MV-4-11 (cell line): ENCODE data around the gene GCKR.
A peak's percentile ranks its signal among the peaks of the same experiment; 100 is the strongest.

ENCODE experiments used
- DNase-seq: peaks from one replicate; lab custom pipeline; 2025; lab: John Stamatoyannopoulos, UW

Gene GCKR

GRCh38 chr2:27496357-27497287, at the start of gene GCKR:
GCKR (plus strand) TSS chr2:27496839; CDS start chr2:27496905, 66 bp downstream.
- DNase-seq, result peak; percentile 27

- DNase-seq, result no peak
Measured at GRCh38 chr2:27448381-27448780, 48.3 kb upstream of the GCKR start.

- no peak for DNase-seq
Measured at GRCh38 chr2:27451095-27451494, 45.5 kb upstream of the GCKR start.

- no peak for DNase-seq
Measured at GRCh38 chr2:27453968-27454367, 42.7 kb upstream of the GCKR start.

- no peak for DNase-seq
Measured at GRCh38 chr2:27461118-27461517, 35.5 kb upstream of the GCKR start.

GRCh38 chr2:27464443-27464842, 32.2 kb upstream of the GCKR start:
- DNase-seq, result no peak

- no peak for DNase-seq
Measured at GRCh38 chr2:27471961-27472360, 24.7 kb upstream of the GCKR start.

GRCh38 chr2:27485496-27485895, 11.1 kb upstream of the GCKR start:
- DNase-seq, result no peak

GRCh38 chr2:27489118-27489497, 7.5 kb upstream of the GCKR start:
- no peak for DNase-seq

- DNase-seq, result peak; percentile 99
Measured at GRCh38 chr2:27489498-27490397, 6.9 kb upstream of the GCKR start, which contains the start of gene IFT172. IFT172 (minus strand) TSS chr2:27489743; CDS start chr2:27489653, 90 bp downstream.

- DNase-seq, result no peak
Measured at GRCh38 chr2:27492557-27492956, 4.1 kb upstream of the GCKR start.

GRCh38 chr2:27493948-27494283, 2.7 kb upstream of the GCKR start:
- no peak for DNase-seq

GRCh38 chr2:27494284-27494943, 2.2 kb upstream of the GCKR start:
- DNase-seq, result no peak

GRCh38 chr2:27494944-27495554, 1.6 kb upstream of the GCKR start, which contains the start of gene FNDC4:
FNDC4 (minus strand) TSS chr2:27495200; CDS start chr2:27494679, 521 bp downstream.
- no peak for DNase-seq

- no peak for DNase-seq
Measured at GRCh38 chr2:27495840-27496356, 741 bp upstream of the GCKR start.

GRCh38 chr2:27497288-27497627, 619 bp downstream of the GCKR start:
- no peak for DNase-seq

- DNase-seq, result no peak
Measured at GRCh38 chr2:27498975-27499374, 2.3 kb downstream of the GCKR start.

GRCh38 chr2:27501042-27501441, 4.4 kb downstream of the GCKR start:
- DNase-seq, result no peak

- DNase-seq, result no peak
Measured at GRCh38 chr2:27502142-27502541, 5.5 kb downstream of the GCKR start.

- DNase-seq, result no peak
Measured at GRCh38 chr2:27506587-27506986, 9.9 kb downstream of the GCKR start.

- DNase-seq, result no peak
Measured at GRCh38 chr2:27507293-27507692, 10.7 kb downstream of the GCKR start.

- DNase-seq, result no peak
Measured at GRCh38 chr2:27509326-27509725, 12.7 kb downstream of the GCKR start.
